NOMO-1 (cell line): Measurements from ENCODE around the gene FRG2.
"Not testable (repeated sequence)": the region's sequence is repeated elsewhere in the genome, so short reads cannot be mapped to it uniquely, and the experiment has no call there.

Experiments
- DNase-seq, 2 experiments: peaks; one replicate each; lab custom pipeline; 2025; ENCODE audit not compliant: unreplicated experiment in 2 of 2; lab: John Stamatoyannopoulos, UW

The FRG2 gene

GRCh38 chr4:190016369-190017289, 10.4 kb downstream of the FRG2 start:
- DNase-seq: no peak

GRCh38 chr4:190015538-190016368, 11.3 kb downstream of the FRG2 start:
- DNase-seq: no peak

GRCh38 chr4:190014771-190015537, 12.1 kb downstream of the FRG2 start:
- no peak for DNase-seq

- DNase-seq: not testable (repeated sequence)
Observed at GRCh38 chr4:189989941-189990340, 37.1 kb downstream of the FRG2 start.

GRCh38 chr4:189988877-189989431, 38.1 kb downstream of the FRG2 start:
- no peak for DNase-seq

GRCh38 chr4:189985651-189986243, 41.3 kb downstream of the FRG2 start:
- not testable (repeated sequence) for DNase-seq

- DNase-seq: not testable (repeated sequence)
Observed at GRCh38 chr4:189984661-189985060, 42.4 kb downstream of the FRG2 start.

- DNase-seq: not testable (repeated sequence)
Observed at GRCh38 chr4:189983916-189984526, 43.0 kb downstream of the FRG2 start.

- DNase-seq: no peak
Observed at GRCh38 chr4:189981970-189982369, 45.1 kb downstream of the FRG2 start.

GRCh38 chr4:189980292-189980691, 46.8 kb downstream of the FRG2 start:
- not testable (repeated sequence) for DNase-seq

- DNase-seq: no peak
Observed at GRCh38 chr4:189979196-189980047, 47.6 kb downstream of the FRG2 start.
